Measurements from ENCODE around the gene PRELID3B. TPM values are rescaled to one million over a fixed set of nuclear protein-coding genes. Genes with fewer than 3 reads are reported as not detected.

The PRELID3B gene
- total RNA-seq, 1 experiment from 2014 or later = 129 TPM

DNA sequence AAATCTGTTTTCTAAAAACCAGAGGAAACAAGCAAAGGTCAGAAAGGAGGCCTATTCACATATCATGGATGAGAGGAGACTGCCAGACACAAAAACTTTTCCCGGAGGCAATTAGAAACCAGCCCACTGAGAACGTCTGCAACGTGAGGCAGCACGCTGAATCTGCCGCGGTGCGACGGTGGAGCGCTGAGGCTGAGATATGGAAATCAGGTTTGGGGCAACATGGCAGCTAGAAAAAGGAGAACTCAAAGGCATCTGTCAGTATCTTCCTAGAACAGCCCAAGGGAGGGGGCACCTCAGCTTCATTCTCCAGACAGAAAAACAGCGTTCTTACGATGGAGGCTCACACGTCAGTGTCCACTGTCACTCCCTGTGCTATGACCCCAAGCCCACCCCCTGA is 5.2 kb downstream of the PRELID3B start (continued):
- TF ChIP-seq, protein P1, sequence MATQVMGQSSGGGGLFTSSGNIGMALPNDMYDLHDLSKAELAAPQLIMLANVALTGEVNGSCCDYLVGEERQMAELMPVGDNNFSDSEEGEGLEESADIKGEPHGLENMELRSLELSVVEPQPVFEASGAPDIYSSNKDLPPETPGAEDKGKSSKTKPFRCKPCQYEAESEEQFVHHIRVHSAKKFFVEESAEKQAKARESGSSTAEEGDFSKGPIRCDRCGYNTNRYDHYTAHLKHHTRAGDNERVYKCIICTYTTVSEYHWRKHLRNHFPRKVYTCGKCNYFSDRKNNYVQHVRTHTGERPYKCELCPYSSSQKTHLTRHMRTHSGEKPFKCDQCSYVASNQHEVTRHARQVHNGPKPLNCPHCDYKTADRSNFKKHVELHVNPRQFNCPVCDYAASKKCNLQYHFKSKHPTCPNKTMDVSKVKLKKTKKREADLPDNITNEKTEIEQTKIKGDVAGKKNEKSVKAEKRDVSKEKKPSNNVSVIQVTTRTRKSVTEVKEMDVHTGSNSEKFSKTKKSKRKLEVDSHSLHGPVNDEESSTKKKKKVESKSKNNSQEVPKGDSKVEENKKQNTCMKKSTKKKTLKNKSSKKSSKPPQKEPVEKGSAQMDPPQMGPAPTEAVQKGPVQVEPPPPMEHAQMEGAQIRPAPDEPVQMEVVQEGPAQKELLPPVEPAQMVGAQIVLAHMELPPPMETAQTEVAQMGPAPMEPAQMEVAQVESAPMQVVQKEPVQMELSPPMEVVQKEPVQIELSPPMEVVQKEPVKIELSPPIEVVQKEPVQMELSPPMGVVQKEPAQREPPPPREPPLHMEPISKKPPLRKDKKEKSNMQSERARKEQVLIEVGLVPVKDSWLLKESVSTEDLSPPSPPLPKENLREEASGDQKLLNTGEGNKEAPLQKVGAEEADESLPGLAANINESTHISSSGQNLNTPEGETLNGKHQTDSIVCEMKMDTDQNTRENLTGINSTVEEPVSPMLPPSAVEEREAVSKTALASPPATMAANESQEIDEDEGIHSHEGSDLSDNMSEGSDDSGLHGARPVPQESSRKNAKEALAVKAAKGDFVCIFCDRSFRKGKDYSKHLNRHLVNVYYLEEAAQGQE (IDR thresholded peaks at IDR 0.05; ENCODE audit: low read depth) = no peak
- TF ChIP-seq POLR2AphosphoS5 (IDR thresholded peaks at IDR 0.05; ENCODE audit: low read depth, low read length) (no peak), SP1 (IDR thresholded peaks at IDR 0.05; ENCODE audit: low read depth) (no peak), ELF1 (IDR thresholded peaks at IDR 0.05; ENCODE audit: borderline replicate concordance, low read depth) (no peak), EZH2 (IDR thresholded peaks at IDR 0.05) (no peak), SIN3A (IDR thresholded peaks at IDR 0.05; ENCODE audit: low read depth) (no peak), POLR2A (IDR thresholded peaks at IDR 0.05; ENCODE audit: borderline replicate concordance, extremely low read depth, insufficient read depth, insufficient read length) (no peak), EZH2phosphoT487 (IDR thresholded peaks at IDR 0.05; ENCODE audit: borderline replicate concordance) (no peak), SRF (IDR thresholded peaks at IDR 0.05; ENCODE audit: low read depth) (no peak)

GRCh38 chr20:59035381-59035780 is 7.2 kb downstream of the PRELID3B start:
- intact Hi-C loops (cut with micrococcal nuclease) = loop anchor here (10.0 kb wide), 1 partner anchor 141 kb away; no protein-coding TSS in a partner anchor
- no peak overlapping the region for H2AFZ ChIP-seq (ENCODE audit: low read depth, low read length, poor library complexity, severe bottlenecking)
- RAD21 ChIA-PET (ENCODE audit: low non-redundant PET in 1 of 2, low total read pairs in 2 of 2, uncharacterized antibody in 2 of 2, unreplicated experiment in 2 of 2) = no interaction called here
- no peak for ATAC-seq
- H3K9me2 ChIP-seq (ENCODE audit: insufficient read depth) = no peaks in the 10 kb centered on the region
- POLR2A ChIA-PET = no interaction called here
- no peaks in the 10 kb centered on the region for H4K20me1 ChIP-seq (ENCODE audit: insufficient read depth)
- H3K4me3 ChIP-seq (replicated peaks in 1 of 2; ENCODE audit: low read depth in 1 of 2, low read length in 2 of 2) = no peak overlapping the region
- no TSS peak for BruUV-seq (replicated peaks)
- H3K4me2 ChIP-seq (ENCODE audit: low read length) = no peak overlapping the region
- no peaks in the 10 kb centered on the region for H3K9me3 ChIP-seq (ENCODE audit: control insufficient read depth in 1 of 2, insufficient read depth in 1 of 2, low read depth in 1 of 2, low read length in 2 of 2)
- H3K4me1 ChIP-seq (ENCODE audit: control insufficient read depth in 1 of 2, insufficient read depth in 2 of 2, low read length in 2 of 2) = peaks cover 10 to 25% of the 10 kb centered on the region in 2 experiments
- peaks cover 70% of the 10 kb centered on the region for H3K79me2 ChIP-seq (ENCODE audit: insufficient read depth, low read length)
- H3K27ac ChIP-seq (ENCODE audit: low read depth, low read length) = no peak overlapping the region
- no peak overlapping the region for H3K9ac ChIP-seq (ENCODE audit: low read length)
- H3K27me3 ChIP-seq (ENCODE audit: insufficient read depth, low read length) = no peaks in the 10 kb centered on the region
- H3K36me3 ChIP-seq (ENCODE audit: control insufficient read depth in 1 of 2, insufficient read depth in 2 of 2, low read length in 2 of 2) = peaks cover 36 to 41% of the 10 kb centered on the region in 2 experiments
- no peak for DNase-seq (ENCODE audit: low read depth, low spot score)
- CTCF ChIA-PET = no interaction called here
- TF ChIP-seq RAD21 (IDR thresholded peaks at IDR 0.05; ENCODE audit: low read depth) (no peak), SRF (IDR thresholded peaks at IDR 0.05; ENCODE audit: low read depth) (no peak), CBX3 (IDR thresholded peaks at IDR 0.05; ENCODE audit: low read depth) (no peak), ZFX (IDR thresholded peaks at IDR 0.05) (no peak), ZNF274 (IDR thresholded peaks at IDR 0.05; ENCODE audit: low read depth, low read length) (no peak), POLR2AphosphoS5 (IDR thresholded peaks at IDR 0.05; ENCODE audit: low read depth, low read length) (no peak), SIN3A (IDR thresholded peaks at IDR 0.05; ENCODE audit: low read depth) (no peak), ATF3 (IDR thresholded peaks at IDR 0.05) (no peak), EZH2phosphoT487 (IDR thresholded peaks at IDR 0.05; ENCODE audit: borderline replicate concordance) (no peak), JUND (IDR thresholded peaks at IDR 0.05) (no peak), CEBPB (IDR thresholded peaks at IDR 0.05; ENCODE audit: low read depth) (no peak)
- TF ChIP-seq, protein P2, sequence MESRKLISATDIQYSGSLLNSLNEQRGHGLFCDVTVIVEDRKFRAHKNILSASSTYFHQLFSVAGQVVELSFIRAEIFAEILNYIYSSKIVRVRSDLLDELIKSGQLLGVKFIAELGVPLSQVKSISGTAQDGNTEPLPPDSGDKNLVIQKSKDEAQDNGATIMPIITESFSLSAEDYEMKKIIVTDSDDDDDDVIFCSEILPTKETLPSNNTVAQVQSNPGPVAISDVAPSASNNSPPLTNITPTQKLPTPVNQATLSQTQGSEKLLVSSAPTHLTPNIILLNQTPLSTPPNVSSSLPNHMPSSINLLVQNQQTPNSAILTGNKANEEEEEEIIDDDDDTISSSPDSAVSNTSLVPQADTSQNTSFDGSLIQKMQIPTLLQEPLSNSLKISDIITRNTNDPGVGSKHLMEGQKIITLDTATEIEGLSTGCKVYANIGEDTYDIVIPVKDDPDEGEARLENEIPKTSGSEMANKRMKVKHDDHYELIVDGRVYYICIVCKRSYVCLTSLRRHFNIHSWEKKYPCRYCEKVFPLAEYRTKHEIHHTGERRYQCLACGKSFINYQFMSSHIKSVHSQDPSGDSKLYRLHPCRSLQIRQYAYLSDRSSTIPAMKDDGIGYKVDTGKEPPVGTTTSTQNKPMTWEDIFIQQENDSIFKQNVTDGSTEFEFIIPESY (IDR thresholded peaks at IDR 0.05; ENCODE audit: extremely low read depth, insufficient replicate concordance, low read length) = no peak
- TF ChIP-seq, protein P1 (IDR thresholded peaks at IDR 0.05; ENCODE audit: low read depth) = no peak
